HG03442 (cell line): Measurements from ENCODE around the gene SYT8.

Experiments used
- ATAC-seq: cut with Tn5 transposase; IDR thresholded peaks from one replicate; pipeline ENCODE4 v1.9.1; 2021; ENCODE audit warnings: mild to moderate bottlenecking, moderate library complexity; ENCODE audit not compliant: unreplicated experiment

SYT8 gene

DNA sequence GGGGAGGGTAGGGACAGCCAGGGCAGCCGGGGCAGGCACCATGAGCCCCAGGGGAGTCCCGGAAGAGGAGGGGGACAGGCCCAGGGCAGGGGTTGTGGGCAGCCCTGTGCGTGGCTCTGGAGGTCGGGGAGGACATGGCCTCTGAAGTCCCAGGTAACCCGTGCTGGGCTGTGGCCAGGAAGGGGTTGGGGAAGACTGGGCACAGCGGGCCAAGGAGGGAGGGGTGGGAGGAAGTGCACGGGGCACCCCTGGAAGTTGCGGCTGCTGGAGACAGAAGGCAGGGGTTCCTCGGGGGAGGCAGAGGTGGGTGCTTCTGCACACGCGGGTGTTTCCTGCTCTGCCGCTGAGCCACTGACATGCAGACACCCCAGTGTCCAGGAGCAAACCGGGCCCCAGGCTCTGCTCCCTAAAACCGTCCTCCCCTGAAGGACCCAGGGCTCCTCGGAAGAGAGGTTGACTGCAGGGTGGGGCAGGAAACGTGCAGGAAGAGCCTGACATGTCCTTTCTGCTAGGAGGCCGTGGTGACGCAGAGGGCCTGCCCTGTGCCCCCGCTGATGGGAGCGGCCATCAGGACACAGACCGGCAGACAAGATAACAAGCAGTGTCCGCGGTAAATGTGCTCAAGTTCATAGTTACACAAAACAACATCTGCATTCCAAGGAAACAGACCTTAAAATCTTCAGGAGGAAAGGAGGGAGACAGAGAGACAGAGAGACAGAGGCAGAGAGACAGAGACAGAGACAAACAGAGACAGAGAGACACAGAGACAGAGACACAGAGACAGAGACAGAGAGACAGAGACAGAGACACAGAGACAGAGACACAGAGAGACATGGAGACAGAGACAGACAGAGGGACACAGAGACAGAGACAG lies 9.7 kb downstream of the SYT8 start:
- no peak for ATAC-seq

DNA sequence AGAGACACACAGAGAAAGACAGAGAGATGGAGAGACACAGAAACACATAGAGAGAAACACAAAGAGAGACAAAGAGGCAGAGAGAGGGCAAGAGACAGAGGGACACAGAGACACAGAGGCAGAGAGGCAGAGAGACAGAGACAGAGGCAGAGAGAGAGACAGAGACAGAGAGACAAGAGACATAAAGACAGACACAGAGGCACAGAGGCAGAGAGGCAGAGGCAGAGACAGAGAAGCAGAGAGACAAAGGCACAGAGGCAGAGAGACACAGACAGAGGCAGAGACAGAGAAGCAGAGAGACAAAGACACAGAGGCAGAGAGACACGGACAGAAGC lies 10.3 kb downstream of the SYT8 start:
- no peak for ATAC-seq

DNA sequence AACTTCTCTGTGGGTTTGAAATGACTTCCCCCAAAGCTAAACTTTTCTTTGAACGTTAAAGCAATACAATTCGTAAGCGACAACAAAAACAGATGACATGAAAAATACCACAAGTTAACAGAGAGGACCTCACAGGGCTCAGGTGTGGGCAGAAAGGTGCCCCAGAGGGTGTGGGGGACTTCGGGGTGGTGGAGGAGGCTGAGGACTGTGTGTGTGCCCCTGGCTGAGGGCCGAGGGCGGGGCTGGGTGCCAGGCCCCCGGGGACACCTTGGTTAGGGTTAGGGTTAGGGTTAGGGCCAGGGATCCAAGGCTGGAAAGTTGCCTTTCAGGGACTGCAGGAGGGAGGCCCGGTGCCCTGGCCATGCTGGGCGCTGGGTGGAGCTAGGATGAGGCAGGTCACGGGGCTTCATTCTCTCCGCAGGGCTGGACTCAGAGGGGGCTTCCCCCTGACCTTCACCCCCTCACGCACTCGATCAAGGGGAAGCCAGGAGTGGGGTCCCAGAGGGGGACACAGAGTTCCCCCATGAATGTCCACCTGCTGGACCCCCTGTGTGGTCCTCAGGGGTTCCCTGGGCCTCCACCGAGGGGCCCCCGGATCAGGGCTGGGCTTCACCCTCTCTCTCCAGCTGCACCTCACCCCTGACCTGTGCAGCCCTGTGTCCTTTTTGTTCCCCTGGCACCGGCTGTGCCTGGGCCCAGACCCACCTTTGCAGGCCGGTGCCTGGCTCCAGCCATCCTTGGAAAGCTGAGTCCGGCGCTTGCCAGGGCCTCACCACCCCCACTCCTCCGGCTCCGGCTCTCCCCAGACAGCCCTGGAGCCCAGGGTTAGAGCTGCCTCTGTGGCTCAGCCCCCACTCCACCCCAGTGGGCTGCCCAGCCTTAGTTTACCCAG lies 11.0 kb downstream of the SYT8 start:
- ATAC-seq: no peak

DNA sequence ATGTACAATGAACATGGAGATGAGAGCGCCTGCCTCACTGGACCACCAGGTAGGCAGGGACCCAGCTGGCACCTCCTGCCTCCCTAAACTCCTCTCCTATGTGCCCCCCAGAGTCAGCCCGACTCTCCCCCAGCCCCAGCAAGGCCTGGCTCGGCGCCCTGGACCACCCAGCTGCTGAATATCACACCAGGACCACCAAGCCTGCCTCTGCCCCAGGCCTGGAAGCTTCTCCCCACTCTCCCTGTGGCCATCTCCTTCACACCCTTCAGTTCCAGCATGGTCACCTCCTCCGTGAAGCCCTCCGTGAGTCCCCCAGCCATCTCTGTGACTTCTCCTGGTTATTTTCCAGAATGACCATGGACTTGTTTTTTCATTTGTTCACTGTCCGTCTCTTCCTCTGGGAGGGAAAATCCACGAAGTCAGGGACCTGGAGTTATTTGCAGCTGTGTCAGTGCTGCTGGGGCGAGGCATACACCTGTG lies 11.7 kb downstream of the SYT8 start:
- no peak for ATAC-seq

DNA sequence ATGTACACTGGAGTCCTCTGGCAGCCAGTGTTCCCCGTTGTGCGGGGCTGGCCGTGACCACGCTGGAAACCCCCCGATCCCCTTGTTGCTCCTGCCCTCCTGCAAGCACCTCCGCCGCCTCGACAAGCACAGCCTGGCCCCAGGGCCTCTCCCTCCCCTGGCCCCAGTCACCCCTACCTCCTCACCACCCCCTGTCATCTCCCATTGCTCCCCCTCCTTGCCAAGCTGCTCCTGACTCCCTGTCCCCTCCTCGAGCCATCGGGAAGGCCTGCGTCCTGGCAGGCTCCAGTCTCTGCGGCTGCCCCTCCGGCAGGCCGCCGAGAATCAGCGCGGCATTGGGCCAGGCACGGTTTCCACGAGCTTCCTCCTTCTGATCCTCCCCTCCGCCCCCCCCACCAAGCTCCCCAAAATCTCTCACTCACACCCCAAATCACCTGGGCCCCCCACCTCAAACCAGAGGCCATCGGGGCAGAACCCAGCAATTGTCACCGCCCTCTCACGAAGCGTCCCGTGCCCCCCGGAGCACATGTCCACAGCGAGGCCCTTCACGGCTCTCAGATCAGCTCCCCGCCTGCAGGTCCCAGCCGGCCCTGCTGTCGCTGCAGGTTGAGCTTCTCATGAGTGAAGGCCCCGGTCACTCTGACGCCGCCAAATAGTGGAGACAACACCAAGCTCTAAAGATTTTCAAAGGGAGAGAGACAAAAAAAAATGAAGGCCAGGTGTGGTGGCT lies 12.4 kb downstream of the SYT8 start:
- no peak for ATAC-seq

DNA sequence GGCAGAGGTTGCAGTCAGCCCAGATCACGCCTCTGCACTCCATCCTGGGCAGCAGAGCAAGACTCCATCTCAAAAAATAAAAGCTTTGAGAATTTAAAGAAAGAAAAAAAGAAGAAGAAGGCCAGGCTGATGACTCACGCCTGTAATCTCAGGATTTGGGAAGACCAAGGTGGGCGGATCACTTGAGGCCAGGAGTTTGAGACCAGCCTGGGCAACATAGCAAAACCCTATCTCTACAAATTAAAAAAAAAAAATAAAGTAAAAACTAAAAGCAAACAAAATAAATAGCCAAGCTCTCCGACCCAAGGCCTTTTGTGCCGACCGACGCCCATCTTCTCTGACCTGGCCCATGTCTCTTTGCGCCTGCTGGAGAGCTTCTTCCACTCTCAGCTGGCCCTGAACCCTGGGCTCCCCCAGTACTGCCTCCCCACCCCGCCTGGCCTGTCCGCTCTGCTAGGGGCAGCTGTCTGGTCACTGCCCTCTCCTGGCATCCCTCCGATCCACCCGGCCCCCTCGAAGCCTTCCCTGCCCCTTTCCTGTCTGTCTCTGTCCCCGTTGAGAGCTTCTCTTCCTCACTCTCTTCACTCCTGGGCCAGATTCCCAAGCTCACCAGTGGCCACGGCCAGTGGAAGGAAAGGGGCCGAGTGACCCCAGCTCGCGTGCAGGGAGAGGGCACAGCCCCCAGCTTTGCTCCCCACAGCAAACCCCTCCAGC lies 13.3 kb downstream of the SYT8 start:
- no peak for ATAC-seq

DNA sequence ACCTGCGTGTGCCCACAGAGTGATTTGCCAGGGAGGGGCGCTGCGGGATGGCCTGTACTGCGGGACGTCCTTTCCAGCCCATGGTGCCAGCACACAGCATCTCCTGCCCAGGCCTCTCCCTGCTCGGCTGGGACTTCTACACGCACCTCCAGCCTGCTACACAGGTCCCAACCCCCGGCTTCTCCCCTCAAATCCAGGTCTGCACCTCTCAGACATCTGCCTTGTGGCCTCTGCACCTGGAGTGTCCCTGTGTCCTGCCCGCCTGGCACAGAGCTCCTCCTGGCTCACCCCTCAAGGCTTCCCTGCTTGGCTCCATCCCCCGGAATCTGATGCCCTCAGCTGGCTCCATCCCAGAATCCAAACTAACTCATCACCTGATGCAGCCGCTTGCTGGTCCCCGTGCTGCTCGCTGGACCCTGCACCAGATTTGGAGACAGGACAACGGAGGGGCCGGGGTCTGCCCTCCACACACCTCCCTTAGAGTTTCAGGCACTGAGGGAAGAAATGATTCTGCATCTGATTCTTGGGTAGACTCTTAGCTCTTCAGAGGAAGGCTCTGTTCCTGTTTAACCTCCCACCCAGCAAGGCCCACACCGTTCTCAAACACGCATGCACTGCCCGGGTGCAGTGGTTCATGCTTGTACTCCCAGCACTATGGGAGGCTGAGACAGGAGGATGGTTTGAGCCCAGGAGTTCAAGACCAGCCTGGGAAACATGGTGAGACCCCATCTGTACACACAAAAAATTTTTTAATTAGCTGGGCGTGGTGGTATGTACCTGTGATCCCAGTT lies 14.0 kb downstream of the SYT8 start:
- no peak for ATAC-seq

DNA sequence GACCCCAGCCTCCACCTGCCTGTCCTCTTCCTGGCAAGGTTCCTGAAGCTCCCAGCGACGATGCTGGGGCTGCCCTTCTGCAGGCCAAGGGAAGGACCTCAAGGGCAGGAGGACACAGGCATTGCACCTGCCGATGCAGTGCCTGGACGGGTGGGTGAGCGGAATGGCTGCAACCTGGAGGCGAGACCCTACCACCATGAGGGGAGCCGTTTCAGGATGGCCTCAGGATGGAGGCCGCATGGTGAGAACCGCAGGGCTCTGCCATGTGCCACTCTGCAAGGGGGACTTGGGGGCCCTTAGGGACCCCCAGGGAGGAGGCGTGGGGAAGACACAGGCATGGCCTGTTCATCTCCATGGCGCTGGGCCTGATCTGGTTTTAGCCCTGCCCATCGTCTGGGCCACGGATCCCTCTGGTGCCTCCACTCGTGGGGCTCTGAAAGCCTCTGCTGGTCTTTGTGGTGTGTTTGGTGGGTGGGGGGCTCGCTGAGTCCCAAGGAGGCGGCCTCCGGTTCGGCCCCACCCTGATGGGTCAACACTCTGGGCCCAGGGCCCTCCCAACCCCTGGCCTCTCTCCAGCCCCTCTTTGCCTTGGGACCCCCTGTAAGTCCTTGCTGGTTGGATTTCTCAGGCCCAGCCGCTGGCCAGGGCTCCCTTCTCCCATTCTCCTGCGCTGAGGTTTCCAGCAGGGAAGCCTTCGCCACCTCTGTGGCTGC lies 16.8 kb downstream of the SYT8 start:
- no peak for ATAC-seq

DNA sequence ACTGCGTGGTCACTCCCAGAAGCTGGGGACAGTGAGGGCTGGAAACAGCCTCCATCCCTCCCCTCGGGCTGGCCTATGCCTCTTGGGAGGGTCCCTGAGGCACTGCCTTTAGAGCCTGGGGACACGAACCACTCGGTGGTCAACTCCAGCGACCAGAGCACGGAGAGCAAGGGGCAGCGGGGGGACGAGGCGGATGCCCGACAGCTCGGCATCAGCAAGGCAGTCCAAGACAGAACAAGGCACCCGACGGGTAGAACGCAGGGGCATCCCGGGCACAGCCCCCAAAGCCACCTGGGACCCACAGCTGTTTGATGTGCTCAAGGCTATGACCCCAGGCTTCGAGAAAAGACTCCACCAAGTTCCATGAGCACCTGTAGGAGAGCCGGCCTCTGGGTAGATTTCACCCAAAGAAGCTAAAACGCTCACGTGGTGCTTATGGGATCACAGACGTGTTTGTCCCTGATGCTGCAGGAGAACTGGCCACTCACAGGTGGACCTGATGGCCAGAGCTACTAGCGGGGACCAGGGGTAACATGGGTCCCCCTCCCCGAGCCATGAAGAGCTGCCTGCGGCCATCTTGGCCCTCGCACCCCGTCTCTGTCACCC lies 17.6 kb downstream of the SYT8 start:
- ATAC-seq: no peak

DNA sequence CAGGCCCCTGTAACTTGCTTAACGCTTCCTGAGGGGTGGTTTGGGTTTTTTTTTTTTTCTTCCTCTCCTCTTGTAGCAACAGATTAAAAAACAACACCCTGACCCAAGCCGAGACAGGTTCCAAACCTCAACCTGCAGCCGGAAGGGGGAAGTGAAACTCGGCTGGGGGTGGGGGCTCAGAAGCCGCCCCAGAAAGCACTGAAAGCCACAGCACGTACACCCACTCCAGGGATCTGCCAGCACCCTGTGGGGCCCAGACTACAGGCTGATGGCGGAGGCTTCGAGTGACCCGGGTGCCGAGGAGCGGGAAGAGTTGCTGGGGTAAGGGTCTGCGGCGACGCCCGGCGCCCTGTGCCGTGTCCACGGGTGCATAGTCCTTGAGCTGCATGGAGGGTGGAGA lies 18.1 kb downstream of the SYT8 start, which contains the start of gene LSP1:
Gene LSP1, plus strand, starts transcription at position 208 of the 400 bp plus-strand sequence. Its CDS starts 61 bp downstream, at position 269.
- ATAC-seq: peak; percentile 39

DNA sequence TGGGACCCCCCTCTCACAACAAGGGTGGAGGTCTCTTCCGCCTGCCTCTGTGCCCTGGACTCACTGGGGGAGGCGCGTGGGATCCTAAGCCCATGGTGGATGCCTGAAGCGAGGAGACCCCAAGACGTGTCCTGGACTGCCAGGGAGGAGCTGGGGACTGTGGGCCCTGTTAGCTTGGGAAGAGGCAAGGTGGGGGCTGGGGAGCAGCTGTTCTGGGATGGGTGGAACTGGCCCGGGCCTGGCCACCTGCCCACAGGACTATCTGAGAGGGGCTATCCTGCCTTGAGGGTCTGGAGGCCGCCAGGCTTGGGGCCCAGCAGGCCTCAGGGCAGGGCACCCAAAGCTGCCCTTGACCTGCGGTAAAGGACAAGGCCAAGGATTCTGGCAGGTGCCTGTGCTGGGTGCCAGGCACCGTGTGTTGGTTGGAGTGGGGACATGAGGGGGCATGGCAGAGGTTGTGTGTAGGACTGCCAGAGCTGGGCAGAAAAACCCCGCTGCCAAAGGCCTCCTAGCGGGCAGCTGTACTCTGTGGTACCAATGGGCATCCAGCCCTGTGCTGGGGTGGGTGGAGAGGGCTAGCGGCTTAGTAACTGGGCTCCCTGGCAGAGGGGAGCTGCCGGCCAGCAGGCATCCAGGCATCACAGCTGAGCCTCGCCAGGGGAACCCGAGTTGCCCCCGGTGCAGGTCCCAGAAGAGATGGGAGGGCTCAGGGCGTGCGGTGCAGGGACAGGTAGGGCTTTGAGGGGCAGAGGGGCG lies 18.8 kb downstream of the SYT8 start:
- no peak for ATAC-seq

DNA sequence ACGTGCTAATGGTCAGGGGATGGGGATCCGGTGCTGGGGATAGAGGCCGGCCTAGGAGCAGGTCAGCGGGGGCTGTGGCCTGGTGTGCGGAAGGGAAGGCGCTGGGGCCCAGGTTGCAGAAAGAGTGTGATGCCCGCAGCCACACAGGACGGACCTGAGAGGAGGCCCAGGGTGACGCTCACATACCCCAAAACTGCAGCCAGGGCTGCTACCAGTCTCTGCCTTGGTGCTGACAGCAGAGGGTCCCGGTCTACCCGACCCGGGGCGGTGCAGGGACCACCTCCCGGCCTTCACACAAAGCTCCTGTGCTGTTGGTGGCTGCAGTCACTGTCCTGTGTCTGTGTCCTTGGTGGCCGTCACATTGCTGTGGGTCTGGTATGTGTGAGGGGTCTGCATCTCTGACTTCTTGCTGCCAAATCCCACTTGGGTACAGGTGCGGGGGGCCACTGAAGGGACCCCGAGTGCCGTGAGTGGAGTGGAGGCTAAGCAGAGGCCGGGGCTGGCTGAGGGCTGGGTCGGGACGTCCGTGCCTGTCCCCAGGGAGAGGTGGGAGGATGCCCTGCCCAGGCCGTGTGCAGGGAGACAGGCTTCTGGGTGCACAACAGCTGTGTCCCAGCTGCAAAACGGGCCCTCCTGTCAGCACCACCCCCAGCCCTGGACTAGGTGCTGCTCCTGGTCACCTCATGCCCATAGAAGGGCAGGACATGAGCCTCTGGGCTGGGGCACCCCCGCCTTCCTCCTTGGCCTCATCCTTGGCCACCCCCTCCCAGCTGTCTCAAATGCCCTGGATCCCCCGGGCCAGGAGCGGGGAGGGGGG lies 19.6 kb downstream of the SYT8 start:
- ATAC-seq: peak; percentile 22

DNA sequence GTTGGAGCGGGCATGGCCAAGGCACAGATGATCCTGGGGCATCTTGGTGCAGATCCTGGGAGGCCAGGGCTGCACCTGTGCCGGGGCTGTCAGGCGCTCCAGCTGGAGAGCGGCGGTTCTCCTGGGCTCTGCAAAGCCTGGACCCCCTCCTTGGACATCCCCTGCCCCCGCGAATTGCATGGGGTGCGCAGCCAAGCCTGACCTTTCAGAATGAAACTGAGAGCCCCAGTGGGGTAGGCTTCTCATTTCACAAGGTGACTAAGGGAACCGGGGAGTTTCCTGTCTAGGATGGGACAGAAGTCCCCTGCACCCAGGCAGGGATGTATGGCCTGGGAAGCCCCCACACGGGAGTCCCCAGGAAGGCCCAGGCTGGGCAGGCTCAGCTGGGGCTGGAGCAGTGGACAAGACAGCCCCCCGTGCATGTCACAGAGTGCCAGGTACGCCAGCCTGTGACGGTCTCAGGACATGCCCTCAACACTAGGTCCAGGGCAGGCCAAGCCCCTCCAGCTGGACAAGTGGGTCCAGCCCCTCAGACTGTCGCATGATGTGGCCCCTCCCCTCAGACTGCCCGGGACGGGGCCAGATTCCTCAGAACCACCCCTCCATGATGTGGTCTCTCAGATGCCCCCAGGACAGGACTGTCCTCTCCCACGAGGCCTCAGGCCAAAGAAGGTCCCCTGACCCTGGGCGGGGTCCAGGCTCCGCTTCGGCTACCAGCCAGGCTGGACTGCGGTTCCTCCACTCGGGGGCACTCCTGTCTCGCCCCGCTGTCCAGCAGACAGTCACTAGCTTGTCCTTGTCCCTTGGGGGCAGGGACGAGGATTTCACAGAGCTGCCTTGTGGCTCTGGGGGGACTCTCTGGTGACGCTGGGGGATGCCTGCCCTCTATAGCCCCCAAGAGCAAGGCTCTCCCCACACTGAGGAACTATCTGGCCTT lies 20.4 kb downstream of the SYT8 start:
- peak; percentile 34 for ATAC-seq

DNA sequence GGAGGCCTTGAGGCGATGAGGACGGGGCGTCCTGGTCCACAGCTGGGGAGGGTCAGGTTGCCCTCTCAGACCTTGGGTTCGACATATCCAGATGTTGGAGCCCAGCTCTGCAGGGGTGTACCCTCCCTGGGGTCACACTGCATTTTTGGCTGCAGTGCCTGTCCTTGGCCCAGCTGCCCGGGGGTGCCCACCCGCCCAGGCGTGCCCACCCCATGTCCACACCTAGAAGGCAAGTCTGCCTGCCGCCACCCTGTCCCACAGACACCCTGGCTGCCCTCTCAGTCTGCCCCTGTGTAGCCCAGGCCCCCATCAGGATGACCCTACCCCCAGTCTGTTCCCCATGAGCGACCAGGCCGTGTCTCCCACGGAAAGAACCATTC lies 21.1 kb downstream of the SYT8 start:
- ATAC-seq: no peak

DNA sequence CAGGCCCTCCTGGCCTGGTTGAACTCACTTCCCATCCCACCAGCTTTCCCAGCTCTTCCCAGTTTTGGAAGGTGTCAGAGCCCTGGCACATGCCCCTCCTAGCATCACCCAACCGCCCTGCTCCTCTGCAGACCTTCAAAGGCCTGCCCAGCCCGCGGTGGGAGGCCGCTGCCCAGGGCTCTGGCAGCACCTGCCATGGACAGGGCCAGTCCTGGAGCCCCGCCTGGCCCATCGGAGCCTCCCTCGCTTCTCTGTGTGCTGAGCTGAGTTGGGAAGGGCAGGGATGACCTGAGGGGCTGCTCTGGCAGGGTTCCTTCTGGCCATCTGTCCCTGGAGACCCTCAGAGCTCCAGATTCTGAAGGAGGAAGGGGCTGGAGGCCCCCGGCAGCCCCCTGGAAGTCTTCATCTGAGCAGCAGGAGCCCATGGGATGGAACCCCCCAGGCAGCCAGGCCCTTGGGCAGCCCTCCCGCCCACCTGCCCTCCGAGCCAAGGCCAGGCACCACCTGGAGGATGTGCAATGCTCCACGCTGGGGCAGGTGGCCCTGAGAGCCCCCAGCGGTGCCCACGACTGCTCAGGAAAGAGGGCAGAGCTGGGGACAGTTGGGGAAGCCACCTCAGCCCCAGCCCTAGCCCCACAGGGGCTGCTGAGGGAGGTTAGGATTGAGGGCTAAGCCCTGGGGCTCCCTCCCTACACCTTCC lies 21.7 kb downstream of the SYT8 start:
- no peak for ATAC-seq
